ENCODE results near the gene FBXO38.

The FBXO38 gene

DNA sequence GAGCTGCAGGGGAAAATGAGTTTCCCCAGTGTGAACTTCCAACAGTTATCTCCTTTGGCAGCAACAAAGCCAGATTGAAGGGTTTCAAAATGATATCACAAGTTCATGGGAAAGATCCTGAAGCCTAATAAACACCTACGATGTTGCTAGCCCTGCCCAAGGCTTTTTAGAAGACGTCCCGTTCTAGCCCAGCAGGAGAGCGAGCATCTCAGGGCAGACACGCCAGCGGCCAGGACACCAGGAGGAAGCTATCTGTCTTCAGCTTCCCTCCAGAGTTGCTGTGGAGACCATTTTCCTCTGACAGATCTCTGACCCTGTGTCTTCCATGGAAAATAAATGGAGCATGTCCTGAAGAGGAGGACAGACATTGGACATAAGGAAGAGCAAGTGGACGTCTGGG, 98.4 kb downstream of the FBXO38 start:
- DNase-seq = no peak

DNA sequence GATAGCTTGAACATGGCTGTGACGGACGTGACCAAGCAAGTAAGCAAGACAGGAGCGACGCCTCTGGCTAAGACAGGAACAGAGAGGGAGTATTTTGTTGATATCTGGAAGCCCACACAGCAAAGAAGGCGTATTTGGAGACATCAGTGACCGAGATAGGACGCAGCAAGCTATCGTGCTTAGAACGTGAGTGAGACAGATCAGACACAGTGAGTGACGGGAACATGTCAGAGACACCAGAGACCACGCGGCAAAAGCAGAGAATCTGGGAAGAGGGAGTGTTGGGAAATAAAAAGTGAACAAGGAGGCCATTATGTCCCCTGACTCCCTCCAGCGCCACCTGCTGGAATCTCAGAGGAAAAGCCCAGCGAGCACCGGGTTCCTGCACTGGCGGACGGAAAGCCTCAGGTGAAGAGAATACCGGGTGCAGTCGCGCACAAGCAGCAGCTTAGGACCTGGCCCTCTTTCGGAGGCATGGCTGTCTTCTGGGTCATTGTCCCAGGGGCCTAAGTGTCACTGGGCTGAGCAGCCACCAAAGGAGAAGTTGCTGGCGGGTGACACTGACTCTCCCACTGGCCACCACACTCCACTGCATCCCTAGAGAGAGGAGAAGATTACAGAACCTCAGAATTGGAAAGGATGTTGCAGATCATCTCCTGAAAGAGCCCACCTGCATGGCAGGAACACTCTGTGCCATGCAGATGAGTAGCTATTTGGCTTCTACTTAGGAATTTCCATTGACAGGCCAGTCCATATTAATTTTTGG, 99.1 kb downstream of the FBXO38 start:
- DNase-seq = no peak

DNA sequence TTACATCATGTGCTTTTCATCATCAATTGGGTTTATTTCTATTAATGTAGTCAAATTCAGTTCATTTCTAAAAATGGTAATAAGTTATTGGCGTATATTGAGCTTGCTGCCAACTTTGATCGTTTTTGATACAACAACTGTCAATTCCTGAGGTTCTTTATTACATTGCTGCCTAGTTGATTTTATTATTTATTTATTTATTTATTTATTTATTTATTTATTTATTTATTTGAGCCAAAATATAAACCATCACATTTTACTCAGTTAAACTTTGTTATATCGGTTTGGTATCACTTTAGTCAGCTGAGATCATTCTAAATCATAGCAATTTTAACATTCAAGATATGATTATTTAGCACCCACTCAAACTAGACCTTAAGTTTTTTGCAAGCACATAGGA, 100.0 kb downstream of the FBXO38 start:
- DNase-seq = no peak

DNA sequence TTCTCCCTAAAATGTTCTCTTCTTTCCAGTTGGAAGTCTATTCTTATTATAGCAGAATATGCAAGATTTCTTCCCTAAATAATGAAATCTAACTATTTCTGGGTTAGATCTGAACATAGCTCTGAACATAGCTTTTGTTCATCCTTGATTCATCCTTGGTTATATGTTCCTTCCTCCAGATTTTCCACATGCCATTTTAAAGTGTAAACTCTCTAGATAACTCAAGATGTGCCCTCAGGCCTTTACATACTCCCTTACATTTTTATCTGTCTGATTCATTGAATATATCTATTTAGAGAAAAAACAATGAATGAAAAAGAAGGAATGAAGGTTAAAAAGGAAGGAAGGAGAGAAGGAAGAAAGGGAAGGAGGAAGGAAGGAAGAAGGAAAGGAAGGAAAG, 100.9 kb downstream of the FBXO38 start:
- DNase-seq = no peak

DNA sequence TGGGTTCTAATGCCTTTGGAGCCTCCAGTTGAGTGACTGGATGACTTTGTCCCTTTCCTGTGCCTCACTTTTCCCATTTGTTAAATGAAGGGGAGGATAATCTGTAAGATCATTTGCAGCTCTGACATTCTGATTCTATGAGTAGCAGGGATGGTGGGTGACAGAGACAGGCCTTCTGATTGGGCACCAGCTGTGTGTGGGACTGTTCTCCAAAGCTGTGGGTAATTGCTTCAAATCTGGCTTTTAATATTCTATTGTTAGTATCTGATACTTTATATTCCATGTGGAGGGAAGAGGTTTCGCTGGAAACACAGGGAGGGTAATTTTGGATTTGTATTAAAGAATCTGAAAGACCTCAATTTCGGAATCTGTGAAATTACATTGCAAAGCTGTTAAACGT, 102.7 kb downstream of the FBXO38 start:
- DNase-seq = no peak

DNA sequence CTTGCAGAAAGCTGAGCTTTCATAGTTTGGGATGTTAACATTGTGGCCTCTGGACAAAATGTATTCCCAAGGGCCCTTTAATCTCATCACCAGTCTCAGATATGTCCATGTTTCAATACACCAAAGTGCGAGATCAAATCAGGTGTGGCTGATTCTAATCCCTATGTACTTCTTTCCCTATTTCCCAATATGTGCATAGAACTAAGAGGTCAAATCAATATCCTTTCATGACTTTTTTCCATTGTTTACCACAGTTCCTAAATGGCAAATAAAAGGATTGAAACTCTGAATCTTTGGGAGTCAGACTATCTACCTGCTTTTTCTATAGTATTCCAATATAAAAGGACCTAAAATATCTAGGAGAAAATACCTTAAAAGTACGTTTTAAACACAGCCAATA, 105.0 kb downstream of the FBXO38 start:
- DNase-seq = no peak

DNA sequence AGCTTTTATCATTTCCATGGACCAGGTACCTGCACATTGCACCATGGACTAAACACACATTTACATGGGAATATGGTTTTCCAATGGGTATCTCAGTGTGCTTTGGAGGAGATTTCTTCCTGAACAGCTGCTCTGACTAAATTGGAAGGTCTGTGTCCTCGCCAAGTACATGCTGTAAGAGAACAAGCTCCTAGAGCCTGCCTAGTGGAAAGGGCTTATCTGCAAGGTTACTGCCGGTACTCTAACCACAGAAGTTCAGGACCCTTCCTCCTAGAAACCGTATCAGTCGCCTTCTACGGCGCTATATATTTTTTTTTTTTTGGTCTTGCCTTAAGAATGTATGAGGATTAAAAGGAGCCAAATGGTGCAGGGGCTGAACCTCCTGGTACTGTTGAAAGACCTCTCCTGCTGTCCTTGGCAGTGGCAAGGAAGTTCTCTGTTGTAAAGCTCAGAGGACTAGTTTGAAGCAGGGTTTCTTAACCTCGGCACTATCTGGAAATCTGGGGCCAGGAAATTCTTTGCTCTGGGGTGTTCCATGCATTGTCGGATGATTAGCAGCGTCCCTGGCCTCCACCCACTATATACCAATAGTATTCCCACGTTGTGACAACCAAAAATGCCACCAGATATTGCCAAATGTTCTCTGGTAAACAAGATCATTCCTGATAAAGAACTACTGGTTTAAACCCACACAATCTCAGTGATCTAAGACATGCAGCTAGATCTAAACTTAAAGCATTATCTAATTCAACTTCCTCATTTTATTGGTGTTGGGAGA, 107.4 kb downstream of the FBXO38 start:
- DNase-seq = no peak

DNA sequence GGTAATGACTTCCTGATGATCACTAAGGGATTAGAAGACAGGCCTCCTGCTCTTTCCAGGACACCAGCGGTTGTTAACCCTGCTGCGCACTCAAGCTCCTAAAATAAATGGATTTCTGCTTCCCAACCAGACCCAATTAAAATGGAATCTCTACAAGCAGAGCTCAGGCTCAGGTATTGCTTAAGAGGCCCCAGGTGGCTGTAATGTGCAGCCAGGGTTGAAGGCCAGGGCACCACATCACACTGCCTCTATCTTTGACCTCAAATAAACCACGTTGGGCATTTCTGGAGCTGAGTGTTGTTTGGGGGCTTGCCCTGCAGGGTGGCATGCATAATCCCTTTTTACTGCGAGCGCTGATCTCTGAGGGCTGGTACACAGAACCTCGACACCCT, 108.0 kb downstream of the FBXO38 start:
- DNase-seq = no peak

DNA sequence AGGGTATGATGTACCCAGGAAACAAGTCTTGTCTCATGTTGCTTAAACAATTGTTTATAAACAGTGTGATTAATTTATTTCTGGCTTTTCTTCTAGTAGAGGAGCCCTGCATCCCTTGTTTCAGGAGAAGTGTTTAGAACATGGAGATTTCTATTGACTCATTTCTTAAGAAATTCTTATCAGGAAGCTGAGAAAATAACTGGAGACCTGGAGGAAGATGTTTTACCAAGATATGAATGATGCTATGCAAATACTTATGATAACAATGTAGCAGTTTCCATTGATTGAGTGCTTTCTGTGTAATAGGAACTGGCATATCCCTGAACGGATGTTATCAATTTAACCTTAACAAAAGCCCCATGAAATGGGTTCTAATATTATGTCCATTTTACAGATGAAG, 108.6 kb downstream of the FBXO38 start:
- no peak for DNase-seq

Measured in NCI-H1930 (cell line).